GM19467 (cell line): Measurements from ENCODE around the gene PRODH.
"Not testable (repeated sequence)": the region's sequence is repeated elsewhere in the genome, so short reads cannot be mapped to it uniquely, and the experiment has no call there.

Experiments used
- ATAC-seq: cut with Tn5 transposase; IDR thresholded peaks from one replicate; pipeline ENCODE4 v1.9.1; 2021; ENCODE audit warnings: mild to moderate bottlenecking, moderate library complexity; ENCODE audit not compliant: unreplicated experiment

Gene PRODH

DNA sequence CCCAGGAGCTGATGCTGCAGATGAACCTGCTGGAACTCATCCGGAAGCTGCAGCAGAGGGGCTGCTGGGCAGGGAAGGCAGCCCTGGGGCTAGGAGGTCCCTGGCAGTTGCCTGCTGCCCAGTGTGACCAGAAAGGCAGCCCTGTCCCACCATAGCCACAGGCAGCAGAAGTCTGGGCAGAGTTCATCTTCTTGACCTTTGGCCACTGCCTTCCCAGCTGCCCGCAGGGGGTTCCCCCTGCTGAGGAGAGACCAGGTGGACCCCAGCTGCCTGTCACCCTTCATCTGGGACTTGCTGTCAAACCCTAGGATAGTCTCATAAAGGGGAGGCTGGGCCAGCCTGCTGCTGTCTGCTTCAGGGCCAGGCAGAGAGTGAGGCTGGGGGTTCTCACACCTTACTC is 24.6 kb downstream of the PRODH start:
- not testable (repeated sequence) for ATAC-seq

DNA sequence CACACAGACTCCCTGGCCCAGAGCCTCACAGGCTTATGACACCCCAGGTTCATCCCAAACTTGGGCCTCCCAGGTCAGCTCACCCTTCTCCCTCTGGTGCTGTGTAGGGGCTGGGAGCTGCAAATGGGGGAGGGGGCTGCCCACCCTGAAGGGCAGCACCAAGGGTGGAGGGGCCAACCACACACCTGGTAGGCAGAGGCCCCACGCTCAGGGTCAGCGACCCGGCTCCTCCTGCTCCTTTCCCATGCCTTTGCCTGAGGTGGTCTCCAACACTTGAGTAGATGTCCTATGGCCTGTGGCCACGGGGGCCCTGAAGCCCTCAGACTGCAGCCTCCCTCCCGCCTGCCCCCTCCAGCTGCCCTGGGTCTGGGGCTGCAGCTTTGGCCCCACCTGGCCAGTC is 26.5 kb downstream of the PRODH start:
- no peak for ATAC-seq

- no peak for ATAC-seq
These were observed 29.2 kb downstream of the PRODH start for GRCh38 chr22:18906896-18907295.

DNA sequence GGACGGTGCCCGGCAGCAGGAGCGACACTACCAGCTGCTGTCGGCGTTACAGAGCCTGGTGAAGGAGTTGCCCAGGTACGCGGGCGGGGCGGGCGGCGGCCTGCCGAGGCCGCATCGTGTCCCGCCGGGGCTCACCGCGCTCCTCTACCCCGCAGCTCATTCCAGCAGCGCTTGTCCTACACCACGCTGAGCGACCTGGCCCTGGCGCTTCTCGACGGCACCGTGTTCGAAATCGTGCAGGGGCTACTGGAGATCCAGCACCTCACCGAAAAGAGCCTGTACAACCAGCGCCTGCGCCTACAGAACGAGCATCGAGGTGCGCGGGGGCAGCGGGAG is 29.7 kb downstream of the PRODH start:
- ATAC-seq = not testable (repeated sequence)

DNA sequence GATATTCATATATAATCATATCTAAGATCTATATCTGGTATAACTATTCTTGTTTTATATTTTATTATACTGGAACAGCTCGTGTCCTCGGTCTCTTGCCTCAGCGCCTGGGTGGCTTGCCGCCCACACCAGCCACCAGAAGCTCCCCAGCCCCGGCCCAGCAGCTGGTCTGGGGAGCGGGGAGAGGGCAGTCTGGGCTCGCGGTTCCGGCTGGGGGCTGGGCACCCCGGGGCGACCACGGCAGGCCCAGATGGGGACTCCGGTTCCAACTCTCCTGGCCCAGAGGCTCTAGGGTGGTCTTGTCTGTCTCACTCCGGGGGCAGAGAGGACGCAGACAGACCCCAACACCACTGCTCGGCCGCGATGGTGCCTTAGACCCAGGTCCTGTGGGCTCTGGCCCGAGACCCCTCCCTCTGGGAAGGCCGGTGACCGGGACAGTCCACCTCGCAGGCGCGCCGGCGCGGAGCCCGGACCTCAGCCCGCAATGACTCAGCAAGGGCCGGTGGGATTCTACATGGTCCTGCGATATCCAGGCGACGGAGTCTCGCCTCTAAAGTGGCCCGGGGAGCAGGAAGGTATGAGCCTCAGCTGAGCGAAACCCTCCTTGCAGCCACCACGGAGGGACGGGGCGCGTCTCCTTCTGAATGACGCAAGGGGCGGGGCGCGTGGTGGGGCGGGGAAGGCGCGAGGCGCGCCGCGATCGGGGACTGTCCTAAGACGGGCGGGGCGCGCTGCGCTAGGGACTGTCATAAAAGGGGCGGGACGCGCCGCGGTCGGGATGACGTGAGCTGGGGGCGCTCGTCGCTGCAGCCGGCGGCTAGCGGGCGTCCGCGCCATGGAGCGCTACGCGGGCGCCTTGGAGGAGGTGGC is 30.3 kb downstream of the PRODH start, which contains the start of gene DGCR6:
TSS of gene DGCR6 (plus strand) at position 781 of the 870 bp plus-strand sequence. CDS start at position 836, 55 bp downstream.
- ATAC-seq = no peak

DNA sequence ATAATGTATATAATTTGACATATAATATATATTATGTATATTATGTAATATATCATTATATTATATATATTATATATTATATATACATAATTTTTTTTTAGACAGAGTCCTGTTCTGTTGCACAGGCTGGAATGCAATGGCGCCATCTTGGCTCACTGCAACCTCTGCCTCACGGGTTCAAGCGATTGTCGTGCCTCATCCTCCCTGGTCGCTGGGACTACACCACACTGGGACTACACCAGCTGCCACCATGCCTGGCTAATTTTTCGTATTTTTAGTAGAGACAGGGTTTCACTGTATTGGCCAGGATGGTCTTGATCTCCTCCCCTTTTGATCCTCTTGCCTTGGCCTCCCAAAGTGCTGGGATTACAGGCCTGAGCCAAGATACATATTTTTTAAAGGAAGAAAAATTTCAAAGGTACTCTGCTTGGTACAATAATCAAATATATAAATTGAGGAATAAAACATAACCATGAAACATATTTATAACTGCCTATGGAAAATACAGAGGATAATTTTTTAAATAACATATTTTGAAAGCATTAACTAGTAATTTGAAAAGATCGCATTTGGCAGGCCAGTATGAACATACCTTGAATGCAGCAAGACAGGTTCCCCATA is 39.9 kb downstream of the PRODH start:
- not testable (repeated sequence) for ATAC-seq

DNA sequence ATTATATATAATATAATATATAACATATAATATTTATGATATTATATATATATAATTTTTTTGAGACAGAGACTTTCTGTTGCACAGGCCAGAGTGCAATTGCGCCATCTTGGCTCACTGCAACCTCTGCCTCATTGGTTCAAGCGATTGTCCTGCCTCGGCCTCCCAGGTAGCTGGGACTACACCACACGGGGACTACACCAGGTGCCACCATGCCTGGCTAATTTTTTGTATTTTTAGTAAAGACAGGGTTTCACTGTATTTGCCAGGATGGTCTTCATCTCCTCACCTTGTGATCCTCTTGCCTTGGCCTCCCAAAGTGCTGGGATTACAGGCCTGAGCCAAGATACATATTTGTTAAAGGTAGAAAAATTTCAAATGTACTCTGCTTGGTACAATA is 42.3 kb downstream of the PRODH start:
- not testable (repeated sequence) for ATAC-seq

DNA sequence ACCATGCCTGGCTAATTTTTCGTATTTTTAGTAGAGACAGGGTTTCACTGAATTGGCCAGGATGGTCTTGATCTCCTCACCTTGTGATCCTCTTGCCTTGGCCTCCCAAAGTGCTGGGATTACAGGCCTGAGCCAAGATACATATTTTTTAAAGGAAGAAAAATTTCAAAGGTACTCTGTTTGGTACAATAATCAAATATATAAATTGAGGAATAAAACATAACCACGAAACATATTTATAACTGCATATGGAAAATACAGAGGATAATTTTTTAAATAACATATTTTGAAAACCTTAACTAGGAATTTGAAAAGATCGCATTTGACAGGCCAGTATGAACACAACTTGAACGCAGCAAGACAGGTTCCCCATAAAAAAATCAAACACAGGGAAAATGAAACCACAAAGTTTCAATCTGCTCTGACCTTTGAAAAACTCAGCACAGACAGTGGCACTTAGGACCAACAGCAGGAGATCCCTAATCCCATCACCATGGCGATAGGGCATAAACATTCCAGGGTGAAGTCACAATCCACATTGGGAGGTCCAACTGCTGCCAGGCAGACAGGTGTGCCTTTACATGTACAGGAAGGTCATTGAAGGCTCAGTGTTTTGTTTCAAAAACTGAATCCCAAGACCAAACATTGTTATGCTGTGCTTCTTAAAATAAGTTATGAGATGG is 45.4 kb downstream of the PRODH start:
- not testable (repeated sequence) for ATAC-seq

DNA sequence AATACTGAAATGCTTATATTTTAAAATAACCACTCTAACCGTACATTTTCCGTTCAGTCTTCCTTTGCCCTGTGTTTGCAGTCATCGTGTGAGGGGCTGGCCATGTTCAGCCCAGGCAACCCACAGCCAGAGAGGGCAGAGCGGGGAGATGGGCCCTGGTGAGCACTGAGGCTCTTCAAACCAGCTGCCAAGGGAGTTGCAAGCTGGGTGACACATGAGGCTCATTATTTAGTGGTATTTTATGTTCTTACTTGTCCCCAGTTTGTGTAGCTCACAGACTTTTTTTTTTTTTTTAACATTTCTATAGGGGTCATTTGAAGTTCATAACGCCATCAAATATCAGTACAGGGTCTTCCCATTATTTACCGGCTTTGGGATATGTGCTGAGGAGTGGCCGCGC is 48.0 kb downstream of the PRODH start:
- no peak for ATAC-seq

GRCh38 chr22:18884465-18884864 is 51.6 kb downstream of the PRODH start:
- not testable (repeated sequence) for ATAC-seq

GRCh38 chr22:18881260-18881659 is 54.8 kb downstream of the PRODH start:
- not testable (repeated sequence) for ATAC-seq
